Neural progenitor cell (in vitro differentiated cells): ENCODE data around the gene ARHGAP8. TPM values are rescaled to one million over a fixed set of nuclear protein-coding genes. Genes with fewer than 3 reads are reported as not detected.

Source experiments
- DNase-seq: peaks from one replicate; pipeline ENCODE4 v3.0.0-alpha.2; 2016; ENCODE audit warnings: low spot score
- H2AFZ ChIP-seq: fragments of 200-600 bp; sonication (generic); replicated peaks from 2 replicates; pipeline ENCODE4 v1.6.1; 2016; ENCODE audit warnings: antibody characterized with exemption
- H3F3A ChIP-seq: fragments of 200-600 bp; sonication (generic); 2 replicates; pipeline ENCODE4 v1.6.1; 2016; ENCODE audit warnings: antibody characterized with exemption, low read depth
- H3K27ac ChIP-seq: fragments of 200-600 bp; sonication (generic); 2 replicates; pipeline ENCODE4 v1.5.1; 2016; ENCODE audit warnings: mild to moderate bottlenecking
- H3K27me3 ChIP-seq: fragments of 200-600 bp; sonication (generic); 2 replicates; pipeline ENCODE4 v1.6.1; 2016; ENCODE audit warnings: mild to moderate bottlenecking, moderate library complexity
- H3K36me3 ChIP-seq: fragments of 200-600 bp; sonication (generic); 2 replicates; pipeline ENCODE4 v1.5.1; 2016
- H3K4me1 ChIP-seq: fragments of 200-600 bp; sonication (generic); 2 replicates; pipeline ENCODE4 v1.6.1; 2016; ENCODE audit warnings: mixed run types
- H3K4me2 ChIP-seq: fragments of 200-600 bp; sonication (generic); 2 replicates; pipeline ENCODE4 v1.6.1; 2016
- H3K4me3 ChIP-seq: fragments of 200-600 bp; sonication (generic); 2 replicates; pipeline ENCODE4 v1.5.1; 2016
- H3K79me2 ChIP-seq: fragments of 200-600 bp; sonication (generic); 2 replicates; pipeline ENCODE4 v1.6.1; 2016; ENCODE audit warnings: low read depth
- H3K9ac ChIP-seq: fragments of 200-600 bp; sonication (generic); 2 replicates; pipeline ENCODE4 v1.6.1; 2016
- H3K9me3 ChIP-seq: fragments of 200-600 bp; sonication (generic); 2 replicates; pipeline ENCODE4 v1.5.1; 2016; ENCODE audit warnings: low read depth
- H4K20me1 ChIP-seq: fragments of 200-600 bp; sonication (generic); 2 replicates; pipeline ENCODE4 v1.6.1; 2016; ENCODE audit warnings: low read depth
- H3K27ac Mint-ChIP-seq: 3 replicates; pipeline ENCODE4 v1.8.0; 2021; ENCODE audit warnings: mixed read lengths
- H3K27me3 Mint-ChIP-seq: 2 replicates; pipeline ENCODE4 v1.8.0; 2022; ENCODE audit warnings: low read depth, mild to moderate bottlenecking, inconsistent platforms, moderate library complexity, mixed read lengths; ENCODE audit not compliant: insufficient read depth
- H3K36me3 Mint-ChIP-seq: 3 replicates; pipeline ENCODE4 v1.8.0; 2021; ENCODE audit warnings: mixed read lengths
- H3K4me1 Mint-ChIP-seq: 3 replicates; pipeline ENCODE4 v1.8.0; 2021; ENCODE audit warnings: mixed read lengths
- H3K4me3 Mint-ChIP-seq: 3 replicates; pipeline ENCODE4 v1.8.0; 2021; ENCODE audit warnings: mild to moderate bottlenecking, moderate library complexity, mixed read lengths
- H3K9me3 Mint-ChIP-seq: 3 replicates; pipeline ENCODE4 v1.8.0; 2020; ENCODE audit warnings: mixed read lengths
- CTCF ChIP-seq: fragments of 200-600 bp; sonication (generic); IDR thresholded peaks from 2 replicates; pipeline ENCODE4 v1.5.1; 2017; ENCODE audit warnings: antibody characterized with exemption, mild to moderate bottlenecking
- EZH2 ChIP-seq: fragments of 200-600 bp; sonication (generic); IDR thresholded peaks from 2 replicates; pipeline ENCODE4 v1.6.1; 2017; ENCODE audit warnings: antibody characterized with exemption, mild to moderate bottlenecking, moderate library complexity
- EZH2phosphoT487 ChIP-seq: fragments of 200-600 bp; sonication (generic); IDR thresholded peaks from 2 replicates; pipeline ENCODE4 v1.6.1; 2017; ENCODE audit warnings: antibody characterized with exemption
- total RNA-seq: library from RNA; depleted of rRNA; stranded (reverse); fragments of >200 nt; gene quantifications from 2 replicates; pipeline ENCODE4 v1.2.3, GENCODE V29; 2015; ENCODE audit warnings: low replicate concordance

The ARHGAP8 gene
- total RNA-seq, 1 donor from 2014 or later: 3.0 TPM

- no peaks in the 10 kb centered on the region for H3F3A ChIP-seq
- H3K4me2 ChIP-seq: no peak overlapping the region
- no peak for DNase-seq
- H3K4me1 ChIP-seq: no peaks in the 10 kb centered on the region
- H3K4me1 Mint-ChIP-seq: peaks cover 7% of the 10 kb centered on the region
- TF ChIP-seq EZH2phosphoT487: no peak
- no peak for TF ChIP-seq CTCF
- no peak for TF ChIP-seq EZH2
- H3K9me3 Mint-ChIP-seq: peaks cover 7% of the 10 kb centered on the region
- no peaks in the 10 kb centered on the region for H3K79me2 ChIP-seq
- H3K36me3 Mint-ChIP-seq: no peaks in the 10 kb centered on the region
- no peaks in the 10 kb centered on the region for H3K36me3 ChIP-seq
- no peak overlapping the region for H3K27ac ChIP-seq
- no peaks in the 10 kb centered on the region for H3K27me3 ChIP-seq
- no peak overlapping the region for H2AFZ ChIP-seq
- H3K4me3 ChIP-seq: no peak overlapping the region
- H3K4me3 Mint-ChIP-seq: no peak overlapping the region
- H3K9ac ChIP-seq: no peak overlapping the region
- H3K27me3 Mint-ChIP-seq: peaks cover 6% of the 10 kb centered on the region
- H3K9me3 ChIP-seq: no peaks in the 10 kb centered on the region
- no peaks in the 10 kb centered on the region for H4K20me1 ChIP-seq
- H3K27ac Mint-ChIP-seq: no peak overlapping the region
These were observed 93.7 kb downstream of the ARHGAP8 start for GRCh38 chr22:44845796-44846720.

DNA sequence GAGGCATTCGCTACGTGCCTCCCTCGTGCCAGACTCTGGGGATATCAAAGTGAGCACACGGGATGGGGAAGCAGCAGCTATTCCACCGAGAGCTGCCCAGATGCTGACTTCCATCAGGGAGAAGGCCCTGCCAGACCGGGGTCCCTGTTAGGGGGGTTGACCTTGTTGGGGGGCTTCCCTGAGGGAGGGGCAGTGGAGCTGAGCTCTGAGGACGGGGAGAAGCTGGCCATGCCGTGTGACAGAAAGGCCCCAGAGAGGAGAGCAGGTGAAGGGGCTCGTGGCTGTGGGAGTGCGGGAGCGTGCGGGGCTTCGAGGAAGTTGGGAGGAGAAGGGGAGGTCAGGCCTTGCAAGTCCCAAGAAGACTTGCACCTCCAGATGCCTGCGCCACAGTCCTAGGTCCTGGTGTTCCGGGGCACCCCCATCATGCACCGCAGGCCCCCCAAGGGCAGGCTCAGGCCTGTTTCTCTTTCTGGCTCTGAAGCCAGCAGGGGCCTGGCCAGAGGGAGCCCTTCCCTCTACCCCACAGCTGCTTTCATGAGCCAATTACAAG lies 94.4 kb downstream of the ARHGAP8 start:
- Histone ChIP-seq H3K36me3 (no peaks in the 10 kb centered on the region), H3K4me2 (no peak overlapping the region), H3F3A (no peaks in the 10 kb centered on the region), H4K20me1 (no peaks in the 10 kb centered on the region), H3K9ac (no peak overlapping the region), H3K27me3 (no peaks in the 10 kb centered on the region), H3K4me1 (no peaks in the 10 kb centered on the region), H3K27ac (no peak overlapping the region), H3K79me2 (no peaks in the 10 kb centered on the region), H2AFZ (no peak overlapping the region), H3K4me3 (no peak overlapping the region), H3K9me3 (no peaks in the 10 kb centered on the region)
- H3K27ac Mint-ChIP-seq: no peak overlapping the region
- no peaks in the 10 kb centered on the region for H3K36me3 Mint-ChIP-seq
- H3K9me3 Mint-ChIP-seq: peaks cover 7% of the 10 kb centered on the region
- DNase-seq: no peak
- peaks cover 5% of the 10 kb centered on the region for H3K27me3 Mint-ChIP-seq
- no peak overlapping the region for H3K4me3 Mint-ChIP-seq
- TF ChIP-seq EZH2phosphoT487: no peak
- TF ChIP-seq CTCF: no peak
- no peak for TF ChIP-seq EZH2
- H3K4me1 Mint-ChIP-seq: peaks cover 7% of the 10 kb centered on the region

GRCh38 chr22:44847380-44847779 lies 95.0 kb downstream of the ARHGAP8 start:
- Mint-ChIP-seq H3K9me3 (peaks cover 7% of the 10 kb centered on the region), H3K27ac (no peak overlapping the region), H3K4me1 (peaks cover 7% of the 10 kb centered on the region), H3K36me3 (peaks cover under 1% of the 10 kb centered on the region), H3K4me3 (no peak overlapping the region), H3K27me3 (peaks cover 5% of the 10 kb centered on the region)
- no peaks in the 10 kb centered on the region for H3K9me3 ChIP-seq
- H3K27ac ChIP-seq: no peak overlapping the region
- no peaks in the 10 kb centered on the region for H3K79me2 ChIP-seq
- H3K4me1 ChIP-seq: no peaks in the 10 kb centered on the region
- no peaks in the 10 kb centered on the region for H3K36me3 ChIP-seq
- no peak overlapping the region for H2AFZ ChIP-seq
- DNase-seq: no peak
- no peaks in the 10 kb centered on the region for H3F3A ChIP-seq
- no peak for TF ChIP-seq CTCF
- no peak for TF ChIP-seq EZH2phosphoT487
- no peak overlapping the region for H3K4me2 ChIP-seq
- H3K27me3 ChIP-seq: no peaks in the 10 kb centered on the region
- no peaks in the 10 kb centered on the region for H4K20me1 ChIP-seq
- no peak overlapping the region for H3K4me3 ChIP-seq
- H3K9ac ChIP-seq: no peak overlapping the region
